Central memory CD8-positive, alpha-beta T cell (primary cell): Measurements from ENCODE around the gene RFT1.
"Not testable (repeated sequence)": the region's sequence is repeated elsewhere in the genome, so short reads cannot be mapped to it uniquely, and the experiment has no call there.

Source experiments
- ATAC-seq: fragments of 150-1000 bp; cut with Tn5 transposase; replicated peaks from 2 replicates; pipeline ENCODE4 v1.10.0; 2022; ENCODE audit warnings: mild to moderate bottlenecking, moderate FRiP score, moderate number of reproducible peaks; ENCODE audit not compliant: poor library complexity, severe bottlenecking; ENCODE audit errors: extremely low read depth
- DNase-seq, 2 donors: peaks; one replicate each; pipeline ENCODE4 v3.0.0; 2021; ENCODE audit warnings: low spot score in 2 of 2
- H3K27ac Mint-ChIP-seq: one replicate; pipeline ENCODE4 v1.8.0; 2022; ENCODE audit warnings: low read depth, mild to moderate bottlenecking, moderate library complexity, mixed read lengths
- H3K27me3 Mint-ChIP-seq: one replicate; pipeline ENCODE4 v1.8.0; 2022; ENCODE audit warnings: mixed read lengths
- H3K36me3 Mint-ChIP-seq: one replicate; pipeline ENCODE4 v1.8.0; 2022; ENCODE audit warnings: mild to moderate bottlenecking, moderate library complexity, mixed read lengths; ENCODE audit not compliant: insufficient read depth
- H3K4me1 Mint-ChIP-seq: one replicate; pipeline ENCODE4 v1.8.0; 2022; ENCODE audit warnings: mixed read lengths
- H3K4me3 Mint-ChIP-seq: one replicate; pipeline ENCODE4 v1.8.0; 2022; ENCODE audit warnings: mild to moderate bottlenecking, moderate library complexity, mixed read lengths
- H3K9me3 Mint-ChIP-seq: one replicate; pipeline ENCODE4 v1.8.0; 2022; ENCODE audit warnings: mixed read lengths

The RFT1 gene

DNA sequence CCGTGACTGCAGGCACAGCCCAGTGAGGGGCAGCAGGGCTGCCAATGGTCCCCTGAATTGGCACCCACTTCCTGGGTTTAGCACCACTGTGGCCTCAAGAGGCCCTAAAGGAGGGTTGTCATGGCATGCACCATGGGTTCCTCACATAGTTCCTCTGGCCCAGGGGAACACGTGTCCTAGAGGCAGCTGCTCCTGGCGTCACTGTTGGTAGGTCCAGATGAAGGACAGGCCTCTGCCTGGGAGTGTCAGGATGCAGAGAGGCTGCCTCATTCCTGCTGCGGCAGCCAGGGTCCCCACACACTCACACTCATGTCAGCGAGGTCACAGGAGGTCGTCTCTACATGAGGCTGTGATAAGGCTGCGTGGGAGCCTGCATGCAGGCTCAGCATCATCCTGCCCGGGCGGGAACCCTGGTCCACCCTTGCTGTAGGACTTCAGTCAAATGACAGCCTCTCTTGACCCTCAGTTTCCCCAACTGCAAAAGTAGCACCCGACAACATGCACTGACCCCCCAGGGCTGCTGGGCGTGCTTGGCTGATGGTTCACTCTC, 58.3 kb downstream of the RFT1 start:
- Mint-ChIP-seq H3K36me3 (peaks cover 1% of the 10 kb centered on the region), H3K9me3 (no peaks in the 10 kb centered on the region), H3K27ac (peak overlapping the region; percentile 91), H3K27me3 (no peaks in the 10 kb centered on the region), H3K4me3 (peak overlapping the region; percentile 93), H3K4me1 (peaks cover 15% of the 10 kb centered on the region)
- ATAC-seq = no peak
- DNase-seq = no peak

DNA sequence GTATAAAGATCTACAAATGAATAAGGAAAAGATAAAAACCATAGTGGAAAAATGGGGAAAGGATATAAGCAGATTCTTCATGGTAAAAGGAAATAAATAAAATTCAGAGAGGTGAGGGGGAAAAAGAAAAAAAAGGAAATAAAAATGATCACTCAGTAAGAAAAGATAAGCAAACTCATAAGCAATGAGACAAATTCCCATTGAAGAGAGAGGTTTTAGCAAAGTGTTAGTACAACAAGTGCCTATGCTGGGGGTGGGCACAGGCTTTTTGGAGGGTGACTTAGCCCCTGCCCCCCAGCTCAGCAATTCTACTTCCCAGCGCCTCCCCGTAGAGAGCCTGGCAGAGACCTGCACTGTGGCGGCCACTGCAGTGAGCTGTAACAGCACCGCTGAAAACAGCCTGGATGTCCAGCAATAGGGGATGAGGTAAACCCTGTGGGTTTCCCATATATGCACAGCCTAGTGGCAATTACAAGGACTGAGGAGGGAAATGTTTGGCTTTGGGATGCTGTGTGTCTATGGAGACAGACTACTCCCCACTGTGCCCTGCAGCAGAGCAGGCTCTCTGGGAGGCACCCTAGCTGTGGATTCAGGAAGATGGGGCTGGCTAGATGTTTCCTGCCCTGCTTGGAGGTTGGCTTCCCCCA, 60.7 kb downstream of the RFT1 start:
- ATAC-seq = no peak

DNA sequence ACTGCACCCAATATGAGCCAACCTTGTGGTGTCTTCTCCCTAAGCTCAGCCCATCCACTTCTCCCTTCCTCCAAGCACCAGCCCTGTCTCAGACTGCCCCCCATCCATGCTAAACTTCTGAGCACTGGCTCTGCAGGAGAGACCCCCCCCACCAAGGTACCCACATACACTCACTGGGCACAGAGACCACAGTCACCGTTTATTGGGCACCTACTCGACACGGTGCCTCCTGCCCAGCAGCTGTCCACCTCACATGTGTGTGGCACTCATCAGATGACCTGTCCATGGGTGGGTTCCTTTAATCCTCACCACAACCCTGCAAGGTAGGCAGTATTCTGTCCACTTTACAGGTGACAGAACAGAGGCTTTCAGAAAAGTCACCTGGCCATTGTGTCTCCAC, 62.1 kb downstream of the RFT1 start:
- Mint-ChIP-seq H3K4me1 (peaks cover 11% of the 10 kb centered on the region), H3K27ac (no peak overlapping the region), H3K9me3 (no peaks in the 10 kb centered on the region), H3K27me3 (peaks cover 24% of the 10 kb centered on the region), H3K36me3 (no peaks in the 10 kb centered on the region), H3K4me3 (no peak overlapping the region)
- no peak for DNase-seq
- ATAC-seq = no peak

More for the DNA sequence above, 60.7 kb downstream of the RFT1 start:
- Mint-ChIP-seq H3K36me3 (peaks cover 1% of the 10 kb centered on the region), H3K9me3 (no peaks in the 10 kb centered on the region), H3K4me1 (peaks cover 15% of the 10 kb centered on the region), H3K27me3 (peaks cover 18% of the 10 kb centered on the region), H3K4me3 (no peak overlapping the region), H3K27ac (peak overlapping the region; percentile 56)
- DNase-seq = no peak

DNA sequence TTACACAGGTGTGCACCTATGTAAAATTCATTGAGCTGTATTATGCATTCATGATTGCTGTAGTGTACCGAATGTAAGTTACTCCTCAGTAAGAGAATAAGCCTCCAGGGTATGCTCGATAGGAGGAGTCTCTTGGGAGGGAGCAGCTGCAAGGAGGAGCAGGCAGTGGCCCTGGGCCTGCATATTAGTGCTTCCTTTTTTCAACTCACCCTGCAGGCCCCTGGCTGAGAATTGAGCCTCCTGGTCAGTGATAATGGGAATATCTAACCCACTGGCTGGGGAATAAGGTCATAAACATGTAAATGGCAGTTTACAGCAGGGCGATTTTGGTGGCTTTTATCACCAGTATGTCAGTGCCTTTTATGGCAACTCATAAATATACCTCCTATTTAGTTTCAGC, 62.7 kb downstream of the RFT1 start:
- H3K9me3 Mint-ChIP-seq = no peaks in the 10 kb centered on the region
- H3K4me3 Mint-ChIP-seq = no peak overlapping the region
- peaks cover 24% of the 10 kb centered on the region for H3K27me3 Mint-ChIP-seq
- H3K27ac Mint-ChIP-seq = no peak overlapping the region
- ATAC-seq (no peak), DNase-seq (no peak)
- H3K4me1 Mint-ChIP-seq = peaks cover 5% of the 10 kb centered on the region
- H3K36me3 Mint-ChIP-seq = no peaks in the 10 kb centered on the region

DNA sequence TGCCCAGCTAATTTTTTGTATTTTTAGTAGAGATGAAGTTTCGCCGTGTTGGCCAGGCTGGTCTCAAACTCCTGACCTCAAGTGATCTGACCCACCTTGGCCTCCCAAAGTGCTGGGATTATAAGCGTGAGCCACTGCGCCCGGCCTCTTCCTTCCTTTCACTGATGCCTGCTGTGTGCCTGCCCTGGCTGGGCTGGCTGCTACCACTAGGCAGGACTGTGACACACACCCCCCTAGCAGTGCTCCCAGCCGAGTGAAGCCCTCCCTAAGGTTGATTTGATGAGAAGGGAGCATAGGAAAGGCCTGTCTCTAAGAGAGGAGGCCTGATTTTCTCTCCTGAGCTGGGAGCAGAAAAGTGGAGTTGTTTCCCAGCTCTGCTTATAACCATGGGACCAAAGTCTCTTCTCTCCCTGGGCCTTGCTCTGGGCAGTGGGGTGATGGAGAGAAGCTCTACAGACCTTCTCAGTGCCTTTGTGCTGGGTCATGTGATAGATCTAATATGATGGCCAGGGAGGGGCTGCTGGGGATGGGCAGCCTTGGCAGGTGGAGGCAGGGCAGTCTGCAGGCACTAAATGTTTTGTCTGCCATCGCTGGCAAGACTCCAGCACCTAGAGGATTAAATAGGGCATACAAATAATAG, 64.3 kb downstream of the RFT1 start:
- peaks cover 24% of the 10 kb centered on the region for H3K27me3 Mint-ChIP-seq
- H3K4me3 Mint-ChIP-seq = no peak overlapping the region
- no peaks in the 10 kb centered on the region for H3K36me3 Mint-ChIP-seq
- H3K27ac Mint-ChIP-seq = no peak overlapping the region
- ATAC-seq = no peak
- no peaks in the 10 kb centered on the region for H3K4me1 Mint-ChIP-seq
- no peaks in the 10 kb centered on the region for H3K9me3 Mint-ChIP-seq
- DNase-seq = no peak

DNA sequence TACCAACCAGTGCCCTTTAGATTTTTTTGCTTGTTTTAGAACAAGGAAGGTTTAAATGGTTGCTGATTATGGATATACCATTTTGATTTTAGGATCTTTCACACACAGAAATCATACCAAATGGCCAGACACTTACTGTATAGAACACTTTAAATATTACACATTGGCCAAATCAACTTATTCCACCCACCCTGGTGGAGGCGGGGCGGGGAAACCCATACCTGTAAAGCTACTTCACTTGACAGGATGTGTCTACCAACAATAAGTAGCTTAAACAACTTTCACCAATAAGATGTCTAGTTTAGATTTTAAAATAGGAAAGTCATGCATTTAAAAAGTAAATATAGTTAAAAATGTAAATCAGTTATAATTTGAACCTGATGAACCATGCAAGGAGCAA, 67.3 kb downstream of the RFT1 start:
- Mint-ChIP-seq H3K4me1 (no peaks in the 10 kb centered on the region), H3K36me3 (no peaks in the 10 kb centered on the region), H3K9me3 (no peaks in the 10 kb centered on the region), H3K27ac (no peak overlapping the region), H3K27me3 (peaks cover 24% of the 10 kb centered on the region), H3K4me3 (no peak overlapping the region)
- DNase-seq (no peak), ATAC-seq (no peak)

DNA sequence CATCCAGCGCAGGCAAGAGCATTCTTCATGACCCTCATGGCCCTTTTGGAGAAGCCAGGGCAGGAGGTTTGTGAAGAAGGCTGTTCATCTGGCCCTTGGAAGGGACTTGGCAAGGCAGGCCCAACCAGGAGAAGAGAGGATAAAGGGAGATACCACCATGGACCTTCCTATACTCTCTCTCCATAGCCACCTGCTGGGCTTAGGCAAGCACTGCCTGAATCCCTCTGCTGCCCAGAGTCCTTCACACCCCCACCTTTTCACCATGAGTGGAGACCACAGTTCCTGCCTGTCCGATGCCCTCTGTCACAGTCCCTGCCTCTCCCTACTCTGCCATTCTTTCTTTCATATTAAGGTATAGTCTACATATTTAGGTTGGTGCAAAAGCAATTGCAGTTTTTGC, 73.8 kb downstream of the RFT1 start:
- no peaks in the 10 kb centered on the region for H3K9me3 Mint-ChIP-seq
- no peaks in the 10 kb centered on the region for H3K36me3 Mint-ChIP-seq
- H3K27ac Mint-ChIP-seq = no peak overlapping the region
- no peak for DNase-seq
- H3K4me3 Mint-ChIP-seq = no peak overlapping the region
- ATAC-seq = no peak
- H3K27me3 Mint-ChIP-seq = no peaks in the 10 kb centered on the region
- H3K4me1 Mint-ChIP-seq = no peaks in the 10 kb centered on the region

DNA sequence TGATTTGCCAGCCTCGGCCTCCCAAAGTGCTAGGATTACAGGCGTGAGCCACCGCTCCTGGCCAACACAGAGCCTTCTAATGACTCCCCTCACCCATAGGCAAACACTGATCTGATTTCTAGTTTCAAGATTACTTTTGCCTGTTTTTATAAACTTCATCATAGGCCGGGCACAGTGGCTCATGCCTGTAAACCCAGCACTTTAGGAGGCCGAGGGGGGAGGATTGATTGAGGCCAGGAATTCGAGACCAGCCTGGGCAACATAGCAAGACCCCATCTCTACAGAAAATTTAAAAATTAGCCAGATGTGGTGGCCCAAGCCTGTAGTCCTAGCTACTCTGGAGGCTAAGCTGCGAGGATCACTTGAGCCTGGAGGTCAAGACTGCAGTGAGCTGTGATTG, 76.0 kb downstream of the RFT1 start:
- H3K27me3 Mint-ChIP-seq, H3K36me3 Mint-ChIP-seq, H3K27ac Mint-ChIP-seq: not testable (repeated sequence)

DNA sequence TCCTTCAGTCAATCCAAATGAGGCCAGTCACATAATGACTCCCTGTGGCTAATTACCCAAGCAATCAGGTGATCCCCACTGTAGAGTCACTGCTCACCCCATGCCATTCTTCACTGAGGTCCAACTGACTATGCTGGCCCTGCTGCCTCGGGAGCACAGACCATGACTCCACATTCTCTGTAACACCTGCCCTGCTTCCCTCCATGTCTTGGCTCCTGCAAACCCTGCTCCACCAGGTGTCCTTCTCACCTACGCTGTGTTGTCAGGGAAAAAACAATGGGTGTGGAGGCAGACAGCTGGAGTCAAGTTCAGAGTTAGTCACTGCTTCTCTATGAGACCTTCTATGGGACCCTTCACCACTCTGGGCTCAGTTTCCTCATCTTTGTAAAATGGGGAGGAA, 78.3 kb downstream of the RFT1 start:
- DNase-seq = no peak
- Mint-ChIP-seq H3K4me3 (no peak overlapping the region), H3K27ac (no peak overlapping the region), H3K9me3 (no peaks in the 10 kb centered on the region), H3K27me3 (no peaks in the 10 kb centered on the region), H3K36me3 (peaks cover 3% of the 10 kb centered on the region), H3K4me1 (peaks cover 6% of the 10 kb centered on the region)
- ATAC-seq = no peak

More for the DNA sequence above, 76.0 kb downstream of the RFT1 start:
- H3K4me3 Mint-ChIP-seq, H3K9me3 Mint-ChIP-seq, H3K4me1 Mint-ChIP-seq, ATAC-seq, DNase-seq: not testable (repeated sequence)

DNA sequence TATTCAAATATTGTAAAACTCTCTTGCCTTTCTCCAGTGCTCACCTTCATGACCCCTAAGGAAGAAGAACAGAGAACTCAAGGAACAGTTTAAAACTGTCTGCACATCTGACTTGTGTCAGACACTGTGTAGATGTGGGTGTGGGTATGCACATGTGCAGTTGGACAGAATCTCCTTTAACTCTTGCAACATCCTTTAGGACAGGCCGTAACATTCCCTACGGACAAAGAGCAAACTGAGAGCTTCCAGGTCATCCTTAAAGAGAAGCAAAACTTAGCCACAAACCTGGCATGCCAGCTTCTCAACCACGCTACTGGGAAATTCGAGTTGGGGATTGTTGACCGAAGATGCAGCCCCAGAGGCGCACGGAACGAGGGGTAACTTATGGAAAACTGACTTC, 80.2 kb downstream of the RFT1 start:
- Mint-ChIP-seq H3K9me3 (no peaks in the 10 kb centered on the region), H3K4me3 (no peak overlapping the region), H3K27ac (no peak overlapping the region), H3K27me3 (no peaks in the 10 kb centered on the region), H3K36me3 (peaks cover 6% of the 10 kb centered on the region), H3K4me1 (peaks cover 11% of the 10 kb centered on the region)
- no peak for ATAC-seq
- DNase-seq = no peak

DNA sequence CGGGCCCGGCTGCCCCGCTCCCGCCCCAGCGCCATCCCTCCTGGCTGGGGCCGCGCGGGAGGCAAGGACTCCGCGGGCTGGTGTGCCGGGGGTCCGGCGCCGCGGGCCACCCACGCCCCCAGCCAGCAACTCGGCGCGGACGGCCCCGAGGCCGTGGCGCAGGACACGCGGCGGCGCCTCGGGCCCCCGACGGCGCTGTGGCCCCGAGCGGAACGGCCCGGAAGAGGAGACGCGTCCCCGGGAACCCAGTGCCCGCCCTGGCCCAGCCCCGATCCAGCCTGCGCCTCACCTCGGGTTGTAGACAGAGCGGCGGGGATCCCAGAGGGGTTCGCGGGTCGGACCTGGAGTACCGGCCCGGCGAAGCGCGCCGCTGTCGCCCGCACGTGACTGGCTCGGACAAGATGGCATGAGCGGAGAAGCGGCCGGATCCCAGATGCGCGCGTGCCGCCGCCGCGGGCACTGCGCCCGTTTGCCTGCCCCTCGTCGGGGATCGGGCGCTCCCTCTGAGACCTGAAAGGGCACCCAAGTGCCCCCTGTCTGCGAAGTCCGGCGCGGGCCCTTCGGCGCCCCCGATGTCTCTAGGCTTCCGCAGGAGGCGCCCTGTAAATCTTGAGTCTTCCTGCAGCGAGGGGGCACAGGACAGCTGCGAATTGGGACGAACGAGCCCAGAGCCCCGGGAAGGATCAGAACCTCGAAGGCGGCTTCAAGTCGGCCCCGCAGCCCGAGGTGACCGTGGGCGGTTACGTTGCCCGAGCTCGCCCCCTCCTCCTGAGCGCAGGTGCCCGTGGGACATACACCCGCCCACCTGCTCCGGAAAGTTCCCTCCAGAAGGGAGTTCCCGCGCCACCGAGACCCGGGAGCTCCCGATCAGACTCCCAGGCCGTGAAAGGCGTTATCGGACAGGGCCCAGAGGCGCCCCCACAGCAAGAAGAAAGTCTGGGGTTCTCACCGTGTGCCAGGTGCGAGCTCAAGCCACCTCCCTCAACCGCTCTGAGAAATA, 83.8 kb downstream of the RFT1 start:
- DNase-seq (peak; percentile 47 to 48), ATAC-seq (peak; percentile 57)
- Mint-ChIP-seq H3K27ac (peak overlapping the region; percentile 90), H3K36me3 (peaks cover 13% of the 10 kb centered on the region), H3K27me3 (no peaks in the 10 kb centered on the region), H3K4me1 (peaks cover 19% of the 10 kb centered on the region), H3K9me3 (no peaks in the 10 kb centered on the region), H3K4me3 (peak overlapping the region; percentile 84)

DNA sequence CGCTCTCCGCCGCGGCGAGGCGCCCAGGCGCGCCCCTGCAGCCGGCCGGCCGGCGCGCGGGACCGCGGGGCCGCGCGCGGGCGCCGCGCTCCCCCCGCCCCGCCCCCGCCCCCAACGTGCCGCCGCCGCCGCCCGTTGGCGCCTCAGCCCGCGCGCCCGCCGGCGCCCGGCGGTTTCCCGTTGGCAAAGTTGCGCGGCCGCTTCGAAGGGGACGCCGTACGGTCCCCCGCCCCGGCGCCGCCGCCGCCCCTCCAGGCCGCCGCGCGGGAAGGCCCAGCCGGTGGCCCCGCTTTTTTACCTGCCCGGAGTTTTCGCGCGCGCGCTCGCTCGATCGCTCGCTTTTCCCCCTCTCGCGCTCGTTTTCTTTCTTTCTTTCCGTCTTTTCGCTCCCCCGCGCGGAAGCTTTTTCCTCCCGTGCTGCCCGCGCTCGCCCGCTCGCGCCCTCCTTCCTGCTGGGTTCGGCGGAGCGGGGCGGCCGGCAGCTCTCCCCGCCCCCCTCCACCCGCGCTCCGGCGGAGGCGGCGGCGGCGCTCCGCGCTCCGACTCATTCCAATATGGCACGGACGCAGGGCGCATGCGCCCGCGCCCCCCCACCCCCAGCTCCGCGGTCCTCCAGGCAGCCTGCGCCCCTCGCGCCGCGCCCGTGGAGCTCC, 84.6 kb downstream of the RFT1 start, which contains the start of gene SFMBT1:
TSS of gene SFMBT1 (minus strand) at position 556 of the 653 bp plus-strand sequence. CDS start 76,945 bp downstream, outside the sequence.
- peak within 1 kb of the TSS; percentile 90 for H3K27ac Mint-ChIP-seq
- H3K4me3 Mint-ChIP-seq = peak within 1 kb of the TSS; percentile 90
- no peaks in the 10 kb centered on the region for H3K9me3 Mint-ChIP-seq
- peaks cover 19% of the 10 kb centered on the region for H3K4me1 Mint-ChIP-seq
- peak; percentile 58 for ATAC-seq
- peak; percentile 40 to 45 for DNase-seq
- H3K36me3 Mint-ChIP-seq = peaks cover 13% of the 10 kb centered on the region
- H3K27me3 Mint-ChIP-seq = no peaks in the 10 kb centered on the region
